SJCRH30 (cell line): ENCODE data around the gene ELOB. TPM values are rescaled to one million over a fixed set of nuclear protein-coding genes. Genes with fewer than 3 reads are reported as not detected.

Experiments
- DNase-seq, 2 experiments: peaks; one replicate each; pipeline ENCODE4 v3.0.0-alpha.2; 2015 to 2020
- H3K27ac ChIP-seq: fragments of 250-450 bp; sonication (Bioruptor Pico); 2 replicates; pipeline ENCODE4 v1.5.1; 2020; ENCODE audit warnings: mild to moderate bottlenecking, moderate library complexity
- H3K27me3 ChIP-seq: fragments of 250-450 bp; sonication (Bioruptor Pico); 2 replicates; pipeline ENCODE4 v1.5.1; 2020; ENCODE audit warnings: mild to moderate bottlenecking, moderate library complexity
- H3K36me3 ChIP-seq: fragments of 250-450 bp; sonication (Bioruptor Pico); 2 replicates; pipeline ENCODE4 v1.5.1; 2020; ENCODE audit warnings: mild to moderate bottlenecking, moderate library complexity
- H3K4me1 ChIP-seq: fragments of 250-450 bp; sonication (Bioruptor Pico); 2 replicates; pipeline ENCODE4 v1.5.1; 2020; ENCODE audit warnings: mild to moderate bottlenecking, moderate library complexity
- H3K4me3 ChIP-seq: fragments of 250-450 bp; sonication (Bioruptor Pico); 2 replicates; pipeline ENCODE4 v1.5.1; 2020; ENCODE audit warnings: mild to moderate bottlenecking, moderate library complexity
- H3K9me3 ChIP-seq: fragments of 250-450 bp; sonication (Bioruptor Pico); replicated peaks from 2 replicates; pipeline ENCODE4 v1.5.1; 2020; ENCODE audit warnings: mild to moderate bottlenecking, moderate library complexity
- total RNA-seq: library from RNA; depleted of rRNA; stranded (reverse); fragments of >200 nt; shearing (Covaris generic); gene quantifications from 2 replicates; pipeline ENCODE4 v1.2.3, GENCODE V29; 2014

The ELOB gene
- total RNA-seq, 1 experiment from 2014 or later = 90.5 TPM

DNA sequence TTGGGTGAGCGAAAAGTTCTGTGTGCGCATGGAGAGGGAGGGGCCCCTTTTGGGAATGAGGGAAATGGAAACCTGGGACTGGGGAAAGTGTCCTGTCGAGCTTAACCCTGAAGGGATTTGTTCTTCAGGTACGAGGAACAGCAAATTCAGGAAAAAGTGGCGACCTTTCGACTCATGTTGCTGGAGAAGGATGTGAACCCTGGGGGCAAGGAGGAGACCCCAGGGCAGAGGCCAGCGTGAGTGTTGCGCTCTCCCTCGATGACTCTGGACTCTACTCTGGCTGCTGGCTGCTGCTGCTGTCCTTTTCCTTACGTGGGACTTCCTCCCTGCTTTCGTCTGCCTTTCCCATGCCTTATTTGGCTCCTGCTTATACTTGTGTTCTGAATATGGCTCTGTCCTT lies 19.7 kb downstream of the ELOB start:
- DNase-seq = no peak
- no peaks in the 10 kb centered on the region for H3K27me3 ChIP-seq
- H3K36me3 ChIP-seq = peaks cover 83% of the 10 kb centered on the region

DNA sequence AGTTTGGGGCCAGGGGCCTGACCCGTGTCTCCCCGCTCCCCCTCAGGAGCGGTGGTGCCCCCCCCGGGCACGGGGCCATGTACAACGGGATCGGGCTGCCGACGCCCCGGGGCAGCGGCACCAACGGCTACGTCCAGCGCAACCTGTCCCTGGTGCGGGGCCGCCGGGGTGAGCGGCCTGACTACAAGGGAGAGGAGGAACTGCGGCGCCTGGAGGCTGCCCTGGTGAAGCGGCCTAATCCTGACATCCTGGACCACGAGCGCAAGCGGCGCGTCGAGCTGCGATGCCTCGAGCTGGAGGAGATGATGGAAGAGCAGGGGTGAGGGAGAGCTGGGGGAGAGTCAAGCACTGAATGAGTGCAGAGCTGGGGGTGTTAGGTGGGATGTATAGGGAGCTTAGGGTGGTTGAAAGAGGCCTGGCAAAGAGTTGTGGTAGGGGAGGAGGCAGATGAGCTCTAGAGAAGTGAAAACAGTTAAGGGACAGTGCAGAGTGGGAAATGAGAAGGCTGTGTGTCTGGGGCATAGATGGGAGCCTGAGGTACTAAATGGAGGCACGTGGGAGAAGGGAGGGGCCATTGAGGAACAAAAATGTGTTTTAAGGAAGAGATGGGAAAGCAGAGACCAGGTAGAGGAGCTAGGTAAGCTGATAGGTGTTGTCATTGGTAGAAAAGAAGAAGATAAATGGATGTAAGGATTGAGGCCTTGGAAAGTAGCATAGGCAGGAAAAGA lies 20.6 kb downstream of the ELOB start:
- no peak for DNase-seq
- Histone ChIP-seq H3K4me3 (no peak overlapping the region), H3K36me3 (peaks cover 74% of the 10 kb centered on the region)

More for the DNA sequence above, 19.7 kb downstream of the ELOB start:
- Histone ChIP-seq H3K9me3 (no peaks in the 10 kb centered on the region), H3K27ac (no peak overlapping the region), H3K4me3 (no peak overlapping the region), H3K4me1 (peaks cover 6% of the 10 kb centered on the region; the same call in 1 of the 2 replicates)

DNA sequence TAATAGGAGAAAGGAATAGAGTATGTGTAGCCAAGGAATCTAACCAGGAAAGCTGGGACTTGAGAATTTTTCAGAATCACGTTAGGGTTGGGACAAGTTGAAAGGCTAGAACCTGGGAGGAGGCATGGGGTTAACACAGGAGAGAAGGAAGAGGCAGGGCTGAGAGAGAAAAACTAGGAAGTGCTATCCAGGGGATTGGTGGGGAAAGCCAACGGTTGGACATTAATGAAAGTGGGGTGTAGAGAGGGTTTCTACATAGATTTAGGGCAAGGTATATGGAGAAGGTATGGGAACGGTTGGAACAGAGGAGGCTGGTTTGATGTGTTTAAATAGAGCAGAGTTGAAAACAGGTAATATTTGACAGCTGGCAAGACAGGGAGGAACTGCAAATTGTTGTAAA lies 21.9 kb downstream of the ELOB start:
- DNase-seq = no peak
- Histone ChIP-seq H3K4me1 (peaks cover 6% of the 10 kb centered on the region; the same call in 1 of the 2 replicates), H3K27me3 (no peaks in the 10 kb centered on the region), H3K27ac (no peak overlapping the region), H3K36me3 (peaks cover 61% of the 10 kb centered on the region), H3K9me3 (no peaks in the 10 kb centered on the region), H3K4me3 (no peak overlapping the region)

More for the DNA sequence above, 20.6 kb downstream of the ELOB start:
- peaks cover 6% of the 10 kb centered on the region; the same call in 1 of the 2 replicates for H3K4me1 ChIP-seq
- no peaks in the 10 kb centered on the region for H3K9me3 ChIP-seq
- H3K27ac ChIP-seq = no peak overlapping the region
- H3K27me3 ChIP-seq = no peaks in the 10 kb centered on the region

DNA sequence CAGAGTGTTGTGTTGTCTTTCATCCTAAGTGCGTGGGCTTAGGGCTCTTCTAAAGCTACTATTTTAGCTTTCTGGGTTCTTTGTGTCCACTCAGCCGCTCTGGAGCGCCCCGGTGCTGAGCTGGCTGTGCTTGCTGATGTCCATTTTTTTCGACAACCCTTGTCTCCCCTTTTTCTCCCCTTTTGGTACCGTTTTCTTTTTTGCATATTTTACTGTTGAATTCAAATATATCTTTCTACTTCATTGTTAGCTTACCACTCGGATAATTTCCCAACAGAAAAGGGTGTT lies 23.4 kb downstream of the ELOB start:
- H3K36me3 ChIP-seq = peaks cover 46% of the 10 kb centered on the region
- DNase-seq = no peak
- H3K27me3 ChIP-seq = no peaks in the 10 kb centered on the region
- no peaks in the 10 kb centered on the region for H3K9me3 ChIP-seq
- peak overlapping the region; percentile 81 for H3K4me3 ChIP-seq
- H3K27ac ChIP-seq = peak overlapping the region; percentile 99
- H3K4me1 ChIP-seq = peaks cover 6% of the 10 kb centered on the region; the same call in 1 of the 2 replicates

DNA sequence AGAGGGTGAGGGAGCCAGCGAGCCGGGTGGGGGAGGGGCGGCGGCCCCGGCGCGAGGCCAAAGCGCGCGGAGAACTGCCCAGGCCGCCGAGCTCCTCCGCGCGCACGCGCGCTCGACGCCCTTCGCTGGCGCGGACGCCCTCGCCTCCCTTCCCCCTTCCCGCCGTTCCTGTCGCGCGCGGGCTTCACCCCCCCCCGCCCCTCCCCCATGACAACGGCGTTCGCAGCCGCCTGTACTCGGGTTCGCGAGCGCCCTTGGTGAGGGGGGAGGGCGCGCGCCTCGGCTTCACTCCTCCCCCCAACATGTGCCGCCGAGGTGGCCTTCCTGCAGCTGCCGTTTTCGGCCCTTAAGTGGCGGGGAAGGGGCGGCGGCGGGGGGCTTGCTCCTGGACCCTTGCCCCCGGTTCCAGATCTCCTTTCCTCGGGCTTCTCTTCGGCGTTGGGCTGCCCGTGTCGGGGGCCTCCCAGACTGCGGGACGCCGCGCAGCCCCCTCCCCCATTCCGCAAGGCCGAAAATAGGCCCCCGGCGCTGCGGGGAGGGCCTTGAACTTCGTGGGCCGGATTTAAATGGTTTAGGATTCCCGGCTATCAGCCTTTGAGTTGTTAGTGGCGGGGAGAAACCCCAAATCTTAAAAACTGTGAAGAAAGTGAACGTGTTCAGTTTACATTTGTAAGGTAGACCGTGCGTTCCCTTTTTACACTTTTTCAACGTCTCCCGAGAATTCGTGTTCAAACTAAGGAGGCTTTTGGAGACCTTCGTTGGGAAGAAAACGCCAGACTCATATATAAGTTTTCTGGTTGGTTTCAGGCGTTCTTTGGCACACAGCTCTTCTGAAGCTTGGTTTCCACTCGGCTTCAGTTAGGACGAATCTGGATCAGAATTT lies 24.0 kb downstream of the ELOB start:
- Histone ChIP-seq H3K27ac (peak overlapping the region; percentile 99), H3K4me1 (peaks cover 6% of the 10 kb centered on the region; the same call in 1 of the 2 replicates), H3K4me3 (peak overlapping the region; percentile 81), H3K9me3 (no peaks in the 10 kb centered on the region), H3K36me3 (peaks cover 40% of the 10 kb centered on the region), H3K27me3 (no peaks in the 10 kb centered on the region)
- peak; percentile 80 to 81 for DNase-seq

DNA sequence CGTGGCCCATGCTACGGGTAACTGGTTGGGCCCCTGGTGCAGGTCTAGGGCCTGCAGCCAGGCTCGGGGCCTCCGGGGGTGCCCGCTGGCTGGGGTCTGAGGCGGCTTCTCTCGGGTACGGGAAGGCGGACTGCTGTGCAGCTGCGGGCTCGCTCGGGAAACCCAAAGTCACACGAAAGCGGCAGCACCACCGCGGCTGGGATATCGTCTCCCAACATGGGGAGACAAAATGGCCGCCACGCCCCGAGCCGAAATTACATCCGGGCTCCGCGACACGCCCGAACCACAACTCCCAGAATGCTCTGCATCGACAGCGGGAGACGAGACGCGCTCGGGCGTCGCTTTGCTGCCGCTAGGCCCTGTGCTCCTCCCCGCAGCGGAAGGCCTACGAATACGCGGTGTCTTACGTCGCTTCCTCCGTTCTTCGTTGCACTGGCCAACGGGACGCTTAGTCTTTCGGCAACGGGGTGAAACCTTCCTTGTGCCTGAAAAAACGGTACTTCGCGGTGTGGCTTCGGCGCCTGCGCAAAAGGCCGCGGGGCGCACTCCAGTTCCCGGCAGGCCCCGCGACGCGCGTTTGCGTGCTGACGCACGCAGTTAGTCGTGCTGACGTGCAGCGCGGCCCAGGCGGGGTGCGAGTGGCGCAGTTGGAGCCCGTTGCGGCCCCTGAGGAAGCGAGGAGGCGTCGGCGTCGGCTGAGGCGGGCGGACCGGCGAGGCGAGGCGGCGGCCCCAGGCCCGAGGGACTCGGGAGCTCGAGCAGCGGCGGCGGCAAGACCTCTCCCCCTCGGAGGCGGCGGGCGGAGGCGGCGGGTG lies 24.8 kb downstream of the ELOB start, which contains the start of gene SRRM2:
SRRM2 (plus strand) TSS at position 604 of the 815 bp plus-strand sequence. CDS start 3,727 bp downstream, outside the sequence.
- Histone ChIP-seq H3K9me3 (no peaks in the 10 kb centered on the region), H3K27ac (peak within 1 kb of the TSS; percentile 99), H3K4me3 (peak within 1 kb of the TSS; percentile 81), H3K4me1 (peaks cover 6% of the 10 kb centered on the region; the same call in 1 of the 2 replicates), H3K27me3 (no peaks in the 10 kb centered on the region), H3K36me3 (peaks cover 32% of the 10 kb centered on the region)
- DNase-seq = peak; percentile 94 to 96

DNA sequence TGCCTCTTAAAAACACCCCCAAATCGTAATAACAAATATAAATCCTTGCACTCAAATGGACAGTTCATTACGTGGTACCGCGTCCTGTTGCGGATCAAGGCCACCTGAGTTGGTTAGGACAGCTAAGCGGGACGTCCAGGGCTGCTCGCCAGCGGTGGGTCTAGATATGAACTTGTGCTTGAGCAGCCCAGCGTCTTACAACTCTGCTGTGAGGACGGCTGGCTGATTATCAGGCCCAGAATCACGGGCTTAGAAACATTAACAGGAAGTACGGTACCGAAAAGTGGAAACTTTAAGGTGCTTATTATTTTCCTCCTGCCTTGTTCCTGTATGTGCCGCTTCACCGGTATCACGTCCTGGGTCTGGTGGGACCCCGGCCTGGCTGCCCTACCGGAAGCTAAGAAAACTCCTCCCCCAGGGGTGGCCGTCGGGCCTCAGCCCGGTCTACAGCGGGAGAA lies 25.5 kb downstream of the ELOB start:
- peak overlapping the region; percentile 99 for H3K27ac ChIP-seq
- H3K27me3 ChIP-seq = no peaks in the 10 kb centered on the region
- H3K4me3 ChIP-seq = peak overlapping the region; percentile 81
- H3K36me3 ChIP-seq = peaks cover 26% of the 10 kb centered on the region
- H3K4me1 ChIP-seq = peaks cover 6% of the 10 kb centered on the region; the same call in 1 of the 2 replicates
- H3K9me3 ChIP-seq = no peaks in the 10 kb centered on the region
- peak; percentile 88 for DNase-seq

DNA sequence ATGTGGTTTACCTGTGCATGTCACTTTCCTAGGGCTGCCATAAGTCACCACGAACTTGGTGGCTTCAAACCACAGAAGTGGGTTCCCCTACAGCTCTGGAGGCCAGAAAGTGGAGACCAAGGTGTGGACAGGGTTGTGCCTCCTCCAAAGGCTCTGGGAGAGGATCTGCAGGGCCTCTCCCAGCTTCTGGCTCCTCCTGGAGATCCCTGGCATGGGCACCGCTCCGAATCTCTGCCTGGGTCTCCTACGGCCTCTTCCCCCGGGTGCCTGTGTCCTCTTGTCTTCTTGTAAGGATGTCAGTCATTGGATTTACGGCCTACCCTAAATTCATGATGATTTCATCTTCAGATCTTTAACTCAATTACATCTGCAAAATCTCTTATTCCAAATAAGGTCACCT lies 27.1 kb downstream of the ELOB start:
- DNase-seq = no peak
- Histone ChIP-seq H3K27me3 (no peaks in the 10 kb centered on the region), H3K36me3 (peaks cover 16% of the 10 kb centered on the region), H3K27ac (no peak overlapping the region), H3K9me3 (no peaks in the 10 kb centered on the region), H3K4me1 (peaks cover 4% of the 10 kb centered on the region; the same call in 1 of the 2 replicates), H3K4me3 (no peak overlapping the region)

DNA sequence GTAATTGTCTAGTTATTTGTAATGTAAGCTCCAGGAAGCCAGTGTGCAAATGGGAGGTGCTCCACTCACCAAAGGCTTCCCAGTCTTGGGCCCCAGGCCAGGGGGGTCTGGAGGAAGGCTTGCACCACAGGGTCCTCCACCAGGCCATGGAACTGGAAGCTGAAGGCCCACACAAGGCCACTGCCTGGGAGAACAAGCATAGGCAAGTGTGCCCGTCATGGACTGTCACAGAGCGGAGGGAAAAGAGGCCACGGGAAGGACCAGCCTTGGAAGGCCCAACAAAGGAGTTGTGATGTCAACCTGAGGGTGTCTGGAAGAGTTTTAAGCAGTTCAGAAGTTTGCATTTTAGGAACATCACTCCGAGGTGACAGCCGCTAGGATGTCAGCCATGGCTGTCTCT lies 27.6 kb downstream of the ELOB start:
- peaks cover 13% of the 10 kb centered on the region for H3K36me3 ChIP-seq
- no peak for DNase-seq
- H3K27ac ChIP-seq = no peak overlapping the region
- H3K4me1 ChIP-seq = peaks cover 2% of the 10 kb centered on the region; the same call in 1 of the 2 replicates
- H3K9me3 ChIP-seq = no peaks in the 10 kb centered on the region
- no peaks in the 10 kb centered on the region for H3K27me3 ChIP-seq
- H3K4me3 ChIP-seq = no peak overlapping the region

DNA sequence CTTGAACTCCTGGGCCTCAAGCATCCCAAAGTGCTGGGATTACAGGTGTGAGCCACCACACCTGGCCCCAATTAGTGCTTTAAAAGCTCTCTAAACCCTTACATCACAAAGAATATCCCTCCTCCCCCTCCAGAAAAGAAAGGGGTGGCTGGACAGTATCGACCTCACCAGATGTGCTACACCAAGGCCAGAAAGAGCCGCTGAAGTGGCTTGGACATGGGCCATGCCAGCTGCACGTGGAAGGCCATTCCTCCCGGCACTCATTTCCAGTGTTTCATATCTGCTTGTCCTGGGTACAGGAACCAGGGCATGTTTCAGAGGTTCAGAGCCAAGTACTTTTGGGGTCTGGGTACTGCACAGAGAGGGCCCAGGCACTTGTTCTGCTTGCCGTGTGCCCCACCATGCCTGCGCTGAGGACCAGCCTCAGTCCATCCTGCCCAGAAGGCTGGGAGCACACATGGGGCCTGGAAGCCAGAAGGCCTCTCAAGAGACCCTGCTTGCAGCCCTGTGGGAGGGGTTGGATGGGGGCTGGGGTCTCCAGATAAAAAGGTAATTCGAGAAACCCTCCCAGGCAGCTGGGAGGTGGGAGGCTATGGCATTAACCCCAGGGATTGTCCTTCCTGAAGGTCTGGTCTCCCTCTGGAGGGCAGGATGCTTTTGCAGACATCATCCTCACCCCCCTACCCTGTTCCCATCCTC lies 28.2 kb downstream of the ELOB start:
- H3K4me1 ChIP-seq = no peaks in the 10 kb centered on the region
- no peak overlapping the region for H3K27ac ChIP-seq
- H3K27me3 ChIP-seq = no peaks in the 10 kb centered on the region
- no peaks in the 10 kb centered on the region for H3K9me3 ChIP-seq
- no peak for DNase-seq
- peaks cover 9% of the 10 kb centered on the region for H3K36me3 ChIP-seq
- H3K4me3 ChIP-seq = no peak overlapping the region

DNA sequence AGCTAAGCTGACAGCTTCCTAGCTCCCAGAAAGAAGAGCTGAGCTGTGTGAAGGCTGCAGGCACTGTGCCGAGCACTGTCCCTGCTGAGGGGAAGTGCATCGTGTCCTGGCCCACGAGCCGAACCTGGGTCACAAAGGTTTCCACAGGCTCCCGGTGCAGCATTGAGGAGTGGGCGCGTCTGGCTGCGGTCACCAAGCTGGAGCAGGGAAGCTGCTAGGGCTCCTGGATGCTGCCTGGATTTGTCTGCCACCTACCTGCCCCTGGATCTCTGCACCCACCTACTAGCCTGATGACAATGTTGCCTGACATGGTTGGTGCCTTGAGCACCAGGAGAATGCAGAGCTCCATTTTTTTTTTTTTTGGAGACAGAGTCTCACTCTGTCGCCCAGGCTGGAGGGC lies 31.1 kb downstream of the ELOB start:
- Histone ChIP-seq H3K27me3 (no peaks in the 10 kb centered on the region), H3K4me1 (no peaks in the 10 kb centered on the region), H3K9me3 (no peaks in the 10 kb centered on the region), H3K4me3 (no peak overlapping the region), H3K27ac (no peak overlapping the region), H3K36me3 (no peaks in the 10 kb centered on the region)
- no peak for DNase-seq

DNA sequence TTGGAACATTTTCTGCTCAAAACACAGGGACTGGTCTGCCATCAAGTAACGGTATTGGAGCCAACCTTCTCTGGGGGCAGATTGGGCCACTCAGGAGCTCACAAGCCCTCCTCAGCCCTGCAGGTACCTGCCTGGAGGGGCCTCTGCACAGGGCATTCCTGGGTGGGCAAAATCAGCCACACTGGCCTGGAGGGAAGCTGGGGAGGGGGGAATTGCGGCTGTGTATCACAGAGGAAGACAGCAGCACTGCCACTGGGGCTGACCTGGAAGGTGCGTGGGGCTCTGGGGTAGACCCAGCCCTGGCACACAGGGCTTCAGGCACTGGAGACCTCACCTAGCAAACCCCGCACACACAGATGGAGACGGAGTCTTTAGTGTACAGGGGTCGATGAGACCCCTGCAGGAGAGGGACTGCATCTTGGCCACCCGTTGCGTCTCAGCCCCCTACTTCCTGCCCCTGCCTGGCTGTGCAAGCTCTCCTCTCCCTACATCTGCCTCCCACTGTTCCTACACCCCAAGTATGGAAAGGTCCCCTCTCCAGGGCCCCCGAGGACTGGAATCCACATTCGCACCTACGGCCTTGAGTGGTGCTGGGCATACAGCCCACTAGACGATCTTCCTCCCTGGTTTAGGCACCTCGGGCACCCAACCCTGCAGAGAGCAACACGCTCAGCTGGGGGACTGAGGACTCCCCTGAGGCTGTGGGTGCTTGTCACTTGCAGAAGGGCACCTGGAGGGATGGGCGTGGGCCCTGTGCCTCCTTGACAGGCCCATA lies 31.8 kb downstream of the ELOB start:
- Histone ChIP-seq H3K9me3 (no peaks in the 10 kb centered on the region), H3K27me3 (0 out of 2 replicates have a peak, but pooled peaks cover 6% of the 10 kb centered on the region), H3K27ac (no peak overlapping the region), H3K4me1 (no peaks in the 10 kb centered on the region), H3K36me3 (no peaks in the 10 kb centered on the region), H3K4me3 (no peak overlapping the region)
- DNase-seq = no peak

DNA sequence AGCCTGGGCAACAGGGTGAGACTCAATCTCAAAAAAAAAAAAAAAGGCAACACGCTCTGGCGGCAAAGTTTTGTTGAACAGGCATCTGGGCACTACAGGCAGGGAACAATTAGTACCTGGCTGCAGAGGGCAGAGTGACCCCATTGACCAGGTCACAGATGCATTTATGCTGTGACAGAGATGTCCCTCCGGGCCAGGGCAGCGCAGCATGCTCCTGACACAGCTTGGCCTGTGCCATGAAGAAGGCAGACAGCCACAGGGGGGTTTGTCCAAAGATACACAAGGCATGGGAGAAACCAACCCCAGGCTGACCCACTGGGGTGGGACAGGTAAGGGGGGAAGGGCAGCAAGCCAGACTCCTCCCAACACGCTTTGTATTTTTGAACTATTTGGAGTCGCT lies 32.4 kb downstream of the ELOB start:
- Histone ChIP-seq H3K27ac (no peak overlapping the region), H3K36me3 (no peaks in the 10 kb centered on the region), H3K4me3 (no peak overlapping the region), H3K27me3 (0 out of 2 replicates have a peak, but pooled peaks cover 8% of the 10 kb centered on the region), H3K9me3 (no peaks in the 10 kb centered on the region), H3K4me1 (no peaks in the 10 kb centered on the region)
- DNase-seq = no peak
